Measurements from ENCODE around the gene TRMT10B.

DNA sequence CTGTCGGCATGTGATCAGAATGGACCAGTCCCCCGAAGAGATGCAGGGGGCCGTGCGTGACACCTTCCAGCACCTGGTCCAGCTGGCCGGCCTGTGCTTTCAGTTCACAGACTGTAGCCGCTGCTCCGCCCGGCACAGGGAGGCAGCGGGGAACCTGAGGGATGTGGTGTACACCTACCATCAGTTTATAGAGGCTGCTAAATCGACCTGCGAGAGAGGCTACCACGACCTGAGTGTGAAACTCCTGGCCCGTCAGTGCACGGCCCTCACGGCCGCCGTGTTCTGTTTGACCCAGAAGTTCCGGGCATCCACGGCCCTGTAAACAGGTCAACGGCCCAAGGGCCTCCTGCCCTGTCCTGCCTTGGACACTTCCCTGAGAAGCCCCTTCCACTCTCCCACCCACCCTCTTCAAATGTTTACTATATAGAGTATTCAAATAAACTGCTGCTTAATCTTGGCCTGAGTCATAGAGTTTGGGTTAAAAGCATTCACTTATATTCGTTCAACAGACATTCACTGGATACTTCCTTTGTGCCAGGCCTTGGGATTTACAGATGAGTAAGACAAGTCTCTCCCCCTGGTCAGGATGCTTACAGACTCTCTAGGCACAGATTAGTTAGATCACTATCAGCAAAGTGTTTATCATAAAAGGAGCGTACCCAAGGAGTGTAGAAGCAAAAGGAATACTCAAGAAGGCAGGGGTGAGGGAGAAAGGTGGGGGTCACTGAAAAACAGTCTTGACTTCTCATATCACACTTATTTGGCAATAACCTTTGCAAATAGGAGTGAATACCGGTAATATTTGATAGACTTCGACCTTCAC lies 6.9 kb upstream of the TRMT10B start:
- TF ChIP-seq, protein P1, sequence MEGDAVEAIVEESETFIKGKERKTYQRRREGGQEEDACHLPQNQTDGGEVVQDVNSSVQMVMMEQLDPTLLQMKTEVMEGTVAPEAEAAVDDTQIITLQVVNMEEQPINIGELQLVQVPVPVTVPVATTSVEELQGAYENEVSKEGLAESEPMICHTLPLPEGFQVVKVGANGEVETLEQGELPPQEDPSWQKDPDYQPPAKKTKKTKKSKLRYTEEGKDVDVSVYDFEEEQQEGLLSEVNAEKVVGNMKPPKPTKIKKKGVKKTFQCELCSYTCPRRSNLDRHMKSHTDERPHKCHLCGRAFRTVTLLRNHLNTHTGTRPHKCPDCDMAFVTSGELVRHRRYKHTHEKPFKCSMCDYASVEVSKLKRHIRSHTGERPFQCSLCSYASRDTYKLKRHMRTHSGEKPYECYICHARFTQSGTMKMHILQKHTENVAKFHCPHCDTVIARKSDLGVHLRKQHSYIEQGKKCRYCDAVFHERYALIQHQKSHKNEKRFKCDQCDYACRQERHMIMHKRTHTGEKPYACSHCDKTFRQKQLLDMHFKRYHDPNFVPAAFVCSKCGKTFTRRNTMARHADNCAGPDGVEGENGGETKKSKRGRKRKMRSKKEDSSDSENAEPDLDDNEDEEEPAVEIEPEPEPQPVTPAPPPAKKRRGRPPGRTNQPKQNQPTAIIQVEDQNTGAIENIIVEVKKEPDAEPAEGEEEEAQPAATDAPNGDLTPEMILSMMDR (IDR thresholded peaks at IDR 0.05), result no peak
- TF ChIP-seq POLR2AphosphoS5 (IDR thresholded peaks at IDR 0.05) (no peak), EP300 (IDR thresholded peaks at IDR 0.05) (no peak)

Data from sigmoid colon (tissue), 4 donors.